Measurements from ENCODE around the gene LIPM.
"Not testable (repeated sequence)": the region's sequence is repeated elsewhere in the genome, so short reads cannot be mapped to it uniquely, and the experiment has no call there.

Gene LIPM

DNA sequence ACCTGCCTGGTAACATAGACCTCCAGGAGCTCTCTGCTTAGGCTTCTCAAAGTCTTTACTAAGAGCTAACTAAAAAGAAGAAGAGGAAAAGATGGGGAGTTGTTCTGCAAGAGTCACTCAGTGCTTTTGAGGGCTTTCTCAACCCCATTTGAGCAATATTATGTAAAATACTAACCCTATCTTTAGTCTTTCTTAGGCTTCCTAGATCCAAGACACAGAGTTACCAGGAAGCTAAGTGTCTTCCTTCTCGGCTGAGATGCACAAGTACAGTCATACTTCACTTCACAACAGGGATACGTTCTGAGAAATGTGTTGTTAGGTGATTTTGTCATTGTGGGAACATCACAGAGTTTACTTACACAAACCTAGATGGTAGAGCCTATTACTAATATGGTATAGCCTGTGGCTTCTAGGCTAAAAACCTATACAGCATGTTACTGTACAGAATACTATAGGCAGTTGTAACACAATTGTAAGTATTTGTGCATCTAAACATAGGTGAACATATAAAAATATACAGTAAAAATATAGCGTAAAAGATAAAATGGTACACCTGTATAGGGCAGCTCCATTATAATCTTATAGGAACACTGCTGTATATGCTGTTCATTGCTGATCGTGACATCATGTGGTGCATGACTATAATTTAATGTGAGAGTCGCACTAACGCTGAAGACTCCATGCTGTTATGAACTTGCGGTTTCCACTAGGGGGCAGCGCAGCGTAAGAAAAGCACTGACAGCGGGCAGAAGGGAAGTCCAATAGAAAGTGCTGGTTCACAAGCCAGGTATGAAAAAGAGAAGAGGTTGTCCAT is 32.8 kb downstream of the LIPM start:
- H3K27me3 ChIP-seq (ENCODE audit: insufficient read depth, low read depth, severe bottlenecking): no peaks in the 10 kb centered on the region
- no peak overlapping the region for H3K4me3 ChIP-seq (ENCODE audit: low read depth, low read length)
- TF ChIP-seq, protein P1, sequence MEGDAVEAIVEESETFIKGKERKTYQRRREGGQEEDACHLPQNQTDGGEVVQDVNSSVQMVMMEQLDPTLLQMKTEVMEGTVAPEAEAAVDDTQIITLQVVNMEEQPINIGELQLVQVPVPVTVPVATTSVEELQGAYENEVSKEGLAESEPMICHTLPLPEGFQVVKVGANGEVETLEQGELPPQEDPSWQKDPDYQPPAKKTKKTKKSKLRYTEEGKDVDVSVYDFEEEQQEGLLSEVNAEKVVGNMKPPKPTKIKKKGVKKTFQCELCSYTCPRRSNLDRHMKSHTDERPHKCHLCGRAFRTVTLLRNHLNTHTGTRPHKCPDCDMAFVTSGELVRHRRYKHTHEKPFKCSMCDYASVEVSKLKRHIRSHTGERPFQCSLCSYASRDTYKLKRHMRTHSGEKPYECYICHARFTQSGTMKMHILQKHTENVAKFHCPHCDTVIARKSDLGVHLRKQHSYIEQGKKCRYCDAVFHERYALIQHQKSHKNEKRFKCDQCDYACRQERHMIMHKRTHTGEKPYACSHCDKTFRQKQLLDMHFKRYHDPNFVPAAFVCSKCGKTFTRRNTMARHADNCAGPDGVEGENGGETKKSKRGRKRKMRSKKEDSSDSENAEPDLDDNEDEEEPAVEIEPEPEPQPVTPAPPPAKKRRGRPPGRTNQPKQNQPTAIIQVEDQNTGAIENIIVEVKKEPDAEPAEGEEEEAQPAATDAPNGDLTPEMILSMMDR (IDR thresholded peaks at IDR 0.05; ENCODE audit: low read depth, low read length): peak; percentile 74
- no peak overlapping the region for H3K27ac ChIP-seq
- H3K9me3 ChIP-seq (ENCODE audit: severe bottlenecking): no peaks in the 10 kb centered on the region
- H3K36me3 ChIP-seq: no peaks in the 10 kb centered on the region
- peak; percentile 83 for DNase-seq

DNA sequence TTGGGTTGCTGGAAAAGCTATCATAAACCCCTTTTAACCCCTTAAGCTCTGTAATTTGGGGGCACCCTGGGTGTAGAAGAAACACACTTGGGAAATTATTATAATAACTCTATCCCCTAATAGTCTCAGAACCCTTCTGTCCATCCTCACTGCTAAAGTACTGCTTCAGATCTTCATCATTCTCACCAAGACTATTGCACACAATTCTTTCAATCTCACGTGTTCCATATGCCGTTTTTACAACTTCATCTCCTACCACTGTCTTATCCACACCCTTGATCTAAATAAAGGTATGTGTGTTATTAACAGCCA is 33.3 kb downstream of the LIPM start:
- Histone ChIP-seq H3K27me3 (ENCODE audit: insufficient read depth, low read depth, severe bottlenecking) (no peaks in the 10 kb centered on the region), H3K9me3 (ENCODE audit: severe bottlenecking) (no peaks in the 10 kb centered on the region), H3K4me3 (ENCODE audit: low read depth, low read length) (no peak overlapping the region), H3K27ac (no peak overlapping the region), H3K36me3 (no peaks in the 10 kb centered on the region)
- TF ChIP-seq, protein P1 (IDR thresholded peaks at IDR 0.05; ENCODE audit: low read depth, low read length): no peak
- DNase-seq: no peak

DNA sequence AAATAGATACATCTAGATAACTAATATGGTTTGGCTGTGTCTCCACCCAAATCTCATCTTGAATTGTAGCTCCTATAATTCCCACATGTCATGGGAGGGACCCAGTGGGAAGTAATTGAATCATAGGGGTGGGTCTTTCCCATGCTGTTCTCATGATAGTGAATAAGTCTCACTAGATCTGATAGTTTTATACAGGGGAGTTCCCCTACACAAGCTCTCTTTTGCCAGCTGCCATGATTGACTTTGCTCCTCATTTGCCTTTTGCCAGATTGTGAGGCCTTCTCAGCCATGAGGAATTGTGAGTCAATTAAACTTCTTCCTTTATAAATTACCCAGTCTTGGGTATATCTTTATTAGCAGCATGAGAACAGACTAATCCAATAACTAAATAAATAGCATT is 35.1 kb downstream of the LIPM start:
- H3K36me3 ChIP-seq; DNase-seq; H3K27ac ChIP-seq; H3K4me3 ChIP-seq (ENCODE audit: low read depth, low read length); H3K9me3 ChIP-seq (ENCODE audit: severe bottlenecking); H3K27me3 ChIP-seq (ENCODE audit: insufficient read depth, low read depth, severe bottlenecking): not testable (repeated sequence)

DNA sequence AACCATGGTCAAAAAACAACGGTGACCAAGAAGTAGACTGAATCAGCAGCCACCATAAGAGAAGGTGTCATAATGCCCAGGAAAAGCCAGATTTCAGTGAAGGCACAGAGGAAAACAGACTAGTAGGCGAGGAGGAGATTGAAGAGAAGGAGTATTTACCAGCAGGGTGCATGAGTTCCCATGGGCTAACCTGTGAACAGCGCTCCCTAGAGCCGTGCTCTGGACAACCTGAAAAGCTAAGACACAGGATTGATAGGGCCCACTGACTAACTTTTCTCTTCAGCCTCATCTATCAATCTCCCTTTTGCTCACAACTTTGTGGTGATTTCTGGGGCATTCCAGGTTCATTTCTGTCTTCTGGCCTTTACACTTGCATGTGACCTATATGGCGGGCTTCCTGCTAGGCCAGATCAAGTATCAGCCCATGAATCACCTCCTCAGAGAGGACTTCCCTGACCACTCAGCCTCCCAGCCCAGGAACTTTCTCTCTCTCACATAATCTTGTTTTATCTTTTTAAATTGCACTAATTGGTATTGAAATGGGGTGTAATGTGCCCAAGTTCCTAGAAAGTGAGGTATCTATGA is 36.3 kb downstream of the LIPM start:
- Histone ChIP-seq H3K4me3 (ENCODE audit: low read depth, low read length) (no peak overlapping the region), H3K27ac (no peak overlapping the region), H3K9me3 (ENCODE audit: severe bottlenecking) (no peaks in the 10 kb centered on the region), H3K36me3 (no peaks in the 10 kb centered on the region), H3K27me3 (ENCODE audit: insufficient read depth, low read depth, severe bottlenecking) (no peaks in the 10 kb centered on the region)
- DNase-seq: no peak
- TF ChIP-seq, protein P1 (IDR thresholded peaks at IDR 0.05; ENCODE audit: low read depth, low read length): 0 out of 2 replicates have a peak, but pooled peaks have one; percentile 4

DNA sequence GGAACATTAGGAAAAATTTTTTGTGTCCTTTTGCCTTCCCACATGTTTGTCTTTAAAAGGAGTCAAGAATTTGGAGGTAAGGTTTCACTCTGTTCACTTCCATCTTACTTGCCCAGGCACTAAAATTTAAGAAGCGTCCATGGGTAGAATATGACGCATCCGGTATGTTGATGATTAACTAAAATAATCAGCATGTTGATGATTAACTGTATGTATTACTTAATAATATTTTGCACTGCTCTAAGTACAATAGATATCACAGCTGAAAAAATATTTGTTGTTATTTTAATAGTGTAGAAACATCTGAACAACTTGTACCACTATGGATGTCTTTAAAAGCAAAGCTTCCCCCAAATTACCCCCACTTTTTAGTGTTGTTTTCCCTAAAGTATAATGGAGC is 37.6 kb downstream of the LIPM start:
- no peak overlapping the region for H3K4me3 ChIP-seq (ENCODE audit: low read depth, low read length)

DNA sequence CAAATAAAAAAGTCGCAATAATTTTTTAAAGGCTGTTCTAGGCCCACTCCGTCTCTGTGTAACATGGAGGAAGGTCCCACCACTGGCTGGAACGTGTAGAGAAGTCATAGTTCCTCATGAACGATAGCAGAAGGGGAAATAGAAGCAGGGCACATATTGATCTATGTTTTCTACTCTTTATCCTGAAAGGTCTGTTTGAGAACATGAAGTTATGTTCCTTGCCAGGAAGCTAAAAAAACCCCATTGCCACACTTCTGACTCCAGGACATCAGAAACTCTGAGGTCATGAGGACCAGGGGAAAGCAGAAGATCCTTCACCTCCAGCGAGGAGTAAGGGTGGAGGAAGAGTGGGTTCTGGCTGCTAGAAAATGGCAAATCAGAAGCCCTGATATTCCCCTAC is 38.4 kb downstream of the LIPM start:
- no peak for DNase-seq
- no peaks in the 10 kb centered on the region for H3K27me3 ChIP-seq (ENCODE audit: insufficient read depth, low read depth, severe bottlenecking)
- TF ChIP-seq, protein P1 (IDR thresholded peaks at IDR 0.05; ENCODE audit: low read depth, low read length): no peak

More for the DNA sequence above, 37.6 kb downstream of the LIPM start:
- no peaks in the 10 kb centered on the region for H3K36me3 ChIP-seq
- H3K9me3 ChIP-seq (ENCODE audit: severe bottlenecking): no peaks in the 10 kb centered on the region
- H3K27me3 ChIP-seq (ENCODE audit: insufficient read depth, low read depth, severe bottlenecking): no peaks in the 10 kb centered on the region
- no peak for DNase-seq
- no peak overlapping the region for H3K27ac ChIP-seq
- TF ChIP-seq, protein P1 (IDR thresholded peaks at IDR 0.05; ENCODE audit: low read depth, low read length): no peak

More for the DNA sequence above, 38.4 kb downstream of the LIPM start:
- H3K9me3 ChIP-seq (ENCODE audit: severe bottlenecking): no peaks in the 10 kb centered on the region
- H3K27ac ChIP-seq: no peak overlapping the region
- H3K36me3 ChIP-seq: no peaks in the 10 kb centered on the region
- no peak overlapping the region for H3K4me3 ChIP-seq (ENCODE audit: low read depth, low read length)
